Rectal smooth muscle tissue (tissue), 1 donor: ENCODE data around the gene TPRN.
A peak's percentile ranks its signal among the peaks of the same experiment; 100 is the strongest.
"Not testable (repeated sequence)": the region's sequence is repeated elsewhere in the genome, so short reads cannot be mapped to it uniquely, and the experiment has no call there.

ENCODE experiments used
- H3K27ac ChIP-seq: one replicate; pipeline ENCODE4 v1.7.0; 2013; ENCODE audit warnings: low read depth, low read length, inconsistent platforms
- H3K27me3 ChIP-seq: one replicate; pipeline ENCODE4 v1.7.0; 2013; ENCODE audit warnings: low read length; ENCODE audit not compliant: control insufficient read depth, insufficient read depth
- H3K36me3 ChIP-seq: one replicate; pipeline ENCODE4 v1.7.0; 2013; ENCODE audit warnings: low read length; ENCODE audit not compliant: control insufficient read depth, insufficient read depth
- H3K4me1 ChIP-seq: one replicate; pipeline ENCODE4 v1.7.0; 2013; ENCODE audit warnings: low read length; ENCODE audit not compliant: control insufficient read depth, insufficient read depth
- H3K4me3 ChIP-seq: one replicate; pipeline ENCODE4 v1.7.0; 2013; ENCODE audit warnings: low read length
- H3K9ac ChIP-seq: one replicate; pipeline ENCODE4 v1.7.0; 2013; ENCODE audit warnings: low read length

TPRN gene

GRCh38 chr9:137200311-137201204, at the start of gene TPRN:
Gene TPRN (minus strand): TSS chr9:137200741. CDS start chr9:137200711, 30 bp downstream.
- H3K27ac ChIP-seq = peak within 1 kb of the TSS; percentile 58
- H3K4me3 ChIP-seq = peak within 1 kb of the TSS; percentile 84
- no peaks in the 10 kb centered on the region for H3K27me3 ChIP-seq
- peak within 1 kb of the TSS; percentile 80 for H3K9ac ChIP-seq
- H3K36me3 ChIP-seq = no peaks in the 10 kb centered on the region
- H3K4me1 ChIP-seq = peaks cover 23% of the 10 kb centered on the region

- Histone ChIP-seq H3K36me3 (peaks cover 6% of the 10 kb centered on the region), H3K4me1 (peaks cover under 1% of the 10 kb centered on the region), H3K27ac (no peak overlapping the region), H3K4me3 (no peak overlapping the region), H3K27me3 (no peaks in the 10 kb centered on the region), H3K9ac (no peak overlapping the region)
Measured at GRCh38 chr9:137247916-137248175, 47.3 kb upstream of the TPRN start.

- Histone ChIP-seq H3K27ac (no peak overlapping the region), H3K4me3 (no peak overlapping the region), H3K36me3 (peaks cover 9% of the 10 kb centered on the region), H3K27me3 (no peaks in the 10 kb centered on the region), H3K4me1 (peaks cover 6% of the 10 kb centered on the region), H3K9ac (no peak overlapping the region)
Measured at GRCh38 chr9:137247135-137247915, 46.8 kb upstream of the TPRN start.

GRCh38 chr9:137245450-137246421, 45.2 kb upstream of the TPRN start:
- Histone ChIP-seq H3K4me3 (no peak overlapping the region), H3K27me3 (no peaks in the 10 kb centered on the region), H3K4me1 (peaks cover 9% of the 10 kb centered on the region), H3K36me3 (peaks cover 11% of the 10 kb centered on the region), H3K9ac (no peak overlapping the region), H3K27ac (no peak overlapping the region)

GRCh38 chr9:137244486-137245449, 44.2 kb upstream of the TPRN start:
- H3K9ac ChIP-seq = no peak overlapping the region
- no peaks in the 10 kb centered on the region for H3K27me3 ChIP-seq
- H3K4me3 ChIP-seq = no peak overlapping the region
- H3K4me1 ChIP-seq = peaks cover 9% of the 10 kb centered on the region
- peaks cover 11% of the 10 kb centered on the region for H3K36me3 ChIP-seq
- H3K27ac ChIP-seq = no peak overlapping the region

GRCh38 chr9:137243626-137244485, 43.3 kb upstream of the TPRN start:
- Histone ChIP-seq H3K27me3 (no peaks in the 10 kb centered on the region), H3K4me1 (peaks cover 9% of the 10 kb centered on the region), H3K27ac (no peak overlapping the region), H3K36me3 (peaks cover 11% of the 10 kb centered on the region), H3K9ac (no peak overlapping the region), H3K4me3 (no peak overlapping the region)

GRCh38 chr9:137243266-137243625, 42.7 kb upstream of the TPRN start:
- not testable (repeated sequence) for H3K27me3 ChIP-seq, H3K9ac ChIP-seq, H3K27ac ChIP-seq
- Histone ChIP-seq H3K36me3 (peaks cover 11% of the 10 kb centered on the region), H3K4me1 (peaks cover 11% of the 10 kb centered on the region), H3K4me3 (peak overlapping the region; percentile 84)

GRCh38 chr9:137242269-137243203, 42.0 kb upstream of the TPRN start:
- H3K27ac ChIP-seq = peak overlapping the region; percentile 85
- peaks cover 12% of the 10 kb centered on the region for H3K4me1 ChIP-seq
- H3K27me3 ChIP-seq = no peaks in the 10 kb centered on the region
- peak overlapping the region; percentile 49 for H3K9ac ChIP-seq
- peak overlapping the region; percentile 84 for H3K4me3 ChIP-seq
- H3K36me3 ChIP-seq = peaks cover 11% of the 10 kb centered on the region

- Histone ChIP-seq H3K36me3 (peaks cover 11% of the 10 kb centered on the region), H3K27me3 (no peaks in the 10 kb centered on the region), H3K4me3 (peak overlapping the region; percentile 84), H3K27ac (peak overlapping the region; percentile 89), H3K4me1 (peaks cover 15% of the 10 kb centered on the region), H3K9ac (peak overlapping the region; percentile 49)
Measured at GRCh38 chr9:137241490-137242268, 41.1 kb upstream of the TPRN start.
